Progenitor cell of endocrine pancreas (in vitro differentiated cells): ENCODE data around the gene AP2A2. TPM values are rescaled to one million over a fixed set of nuclear protein-coding genes. Genes with fewer than 3 reads are reported as not detected.

Experiments
- DNase-seq: peaks from one replicate; pipeline ENCODE4 v3.0.0; 2021; ENCODE audit warnings: low spot score; ENCODE audit not compliant: unreplicated experiment
- H3K27ac Mint-ChIP-seq: 2 replicates; pipeline ENCODE4 v1.8.0; 2021; ENCODE audit warnings: mild to moderate bottlenecking, moderate library complexity, mixed read lengths
- H3K27me3 Mint-ChIP-seq: 2 replicates; pipeline ENCODE4 v1.8.0; 2021; ENCODE audit warnings: mixed read lengths
- H3K36me3 Mint-ChIP-seq: 2 replicates; pipeline ENCODE4 v1.8.0; 2022; ENCODE audit warnings: mixed read lengths; ENCODE audit not compliant: insufficient read depth
- H3K4me1 Mint-ChIP-seq: 2 replicates; pipeline ENCODE4 v1.8.0; 2021; ENCODE audit warnings: low read depth, mixed read lengths
- H3K4me3 Mint-ChIP-seq: 2 replicates; pipeline ENCODE4 v1.8.0; 2021; ENCODE audit warnings: low read depth, mild to moderate bottlenecking, moderate library complexity, mixed read lengths
- H3K9me3 Mint-ChIP-seq: 2 replicates; pipeline ENCODE4 v1.8.0; 2021; ENCODE audit warnings: low read depth, mixed read lengths
- CTCF ChIP-seq: fragments of 200-600 bp; sonication (generic); IDR thresholded peaks from one replicate; pipeline ENCODE4 v1.5.0; 2021; ENCODE audit warnings: antibody characterized with exemption, mild to moderate bottlenecking; ENCODE audit not compliant: unreplicated experiment
- total RNA-seq: library from RNA; stranded (reverse); gene quantifications from 2 replicates; pipeline ENCODE4 v1.2.1, GENCODE V29; 2021

Gene AP2A2
- total RNA-seq, 1 donor from 2014 or later: 88.8 TPM

GRCh38 chr11:1030086-1030485 lies 104.4 kb downstream of the AP2A2 start:
- Mint-ChIP-seq H3K36me3 (no peaks in the 10 kb centered on the region), H3K27ac (no peak overlapping the region), H3K27me3 (no peaks in the 10 kb centered on the region), H3K4me1 (no peaks in the 10 kb centered on the region), H3K4me3 (no peak overlapping the region), H3K9me3 (no peaks in the 10 kb centered on the region)
- TF ChIP-seq CTCF: no peak
- no peak for DNase-seq

- Mint-ChIP-seq H3K4me1 (no peaks in the 10 kb centered on the region), H3K4me3 (no peak overlapping the region), H3K27ac (no peak overlapping the region), H3K27me3 (no peaks in the 10 kb centered on the region), H3K36me3 (no peaks in the 10 kb centered on the region), H3K9me3 (no peaks in the 10 kb centered on the region)
- no peak for TF ChIP-seq CTCF
- DNase-seq: no peak
Measured at GRCh38 chr11:1030556-1030955, 104.9 kb downstream of the AP2A2 start.

- no peak for DNase-seq
- Mint-ChIP-seq H3K36me3 (no peaks in the 10 kb centered on the region), H3K4me3 (no peak overlapping the region), H3K27me3 (no peaks in the 10 kb centered on the region), H3K4me1 (no peaks in the 10 kb centered on the region), H3K27ac (no peak overlapping the region), H3K9me3 (no peaks in the 10 kb centered on the region)
- no peak for TF ChIP-seq CTCF
Measured at GRCh38 chr11:1031121-1031899, 105.6 kb downstream of the AP2A2 start.

- no peaks in the 10 kb centered on the region for H3K36me3 Mint-ChIP-seq
- TF ChIP-seq CTCF: no peak
- no peaks in the 10 kb centered on the region for H3K4me1 Mint-ChIP-seq
- H3K9me3 Mint-ChIP-seq: no peaks in the 10 kb centered on the region
- peak overlapping the region; percentile 39 for H3K27ac Mint-ChIP-seq
- DNase-seq: no peak
- H3K27me3 Mint-ChIP-seq: no peaks in the 10 kb centered on the region
- H3K4me3 Mint-ChIP-seq: no peak overlapping the region
Measured at GRCh38 chr11:1032310-1032891, 106.7 kb downstream of the AP2A2 start.

GRCh38 chr11:1033016-1033798 lies 107.5 kb downstream of the AP2A2 start:
- H3K9me3 Mint-ChIP-seq: no peaks in the 10 kb centered on the region
- TF ChIP-seq CTCF: no peak
- no peak for DNase-seq
- no peak overlapping the region for H3K4me3 Mint-ChIP-seq
- no peaks in the 10 kb centered on the region for H3K27me3 Mint-ChIP-seq
- no peaks in the 10 kb centered on the region for H3K36me3 Mint-ChIP-seq
- peak overlapping the region; percentile 45 for H3K27ac Mint-ChIP-seq
- H3K4me1 Mint-ChIP-seq: no peaks in the 10 kb centered on the region
